ENCODE results near the gene IL6R.
A peak's percentile ranks its signal among the peaks of the same experiment; 100 is the strongest.

Gene IL6R

DNA sequence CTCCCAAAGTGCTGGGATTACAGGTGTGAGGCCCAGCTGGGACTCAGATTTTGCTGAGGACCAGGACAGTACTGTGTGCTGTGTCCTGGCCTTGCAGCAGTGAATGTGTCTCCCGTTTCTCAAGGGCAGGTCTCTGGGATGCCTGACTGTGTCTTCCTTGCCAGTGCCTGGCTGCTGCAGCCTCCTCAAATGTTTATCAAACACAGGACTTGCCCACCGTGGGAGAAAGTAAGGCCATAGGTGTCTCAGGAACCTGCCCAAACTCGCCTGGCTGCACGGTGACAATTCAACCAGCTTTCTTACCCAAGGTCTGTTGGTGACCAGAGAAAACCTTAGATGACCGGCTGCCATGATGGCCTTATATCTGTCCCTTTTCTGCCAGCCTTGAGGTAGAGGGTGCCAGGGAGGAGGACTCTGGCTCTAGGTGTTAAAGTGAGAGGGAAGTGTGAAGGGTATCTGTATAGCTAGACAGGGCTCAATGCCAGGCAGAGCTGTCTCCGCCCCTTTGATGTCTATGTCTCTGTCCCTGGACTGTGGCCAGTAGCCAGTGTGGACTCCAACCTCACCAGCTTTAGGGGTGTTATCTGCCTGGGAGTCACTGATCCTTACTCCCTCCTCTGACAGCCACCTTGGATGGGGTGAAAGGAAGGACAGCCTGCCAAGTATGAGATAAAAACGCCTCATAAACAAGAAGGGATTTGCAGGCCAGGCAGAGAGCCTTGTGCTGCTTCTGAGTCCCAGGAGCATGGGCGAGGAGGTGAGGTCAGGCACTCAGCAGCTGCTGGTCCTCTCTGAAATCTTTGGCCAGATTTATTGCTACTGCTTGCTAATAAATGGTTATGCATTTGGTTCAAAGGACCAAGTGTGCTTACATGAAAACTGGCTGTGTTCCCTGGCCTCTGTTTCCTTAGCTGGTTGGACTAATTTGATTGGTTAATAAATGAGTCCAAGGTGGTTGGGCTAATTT is 22.3 kb downstream of the IL6R start:
- DNase-seq: no peak

DNA sequence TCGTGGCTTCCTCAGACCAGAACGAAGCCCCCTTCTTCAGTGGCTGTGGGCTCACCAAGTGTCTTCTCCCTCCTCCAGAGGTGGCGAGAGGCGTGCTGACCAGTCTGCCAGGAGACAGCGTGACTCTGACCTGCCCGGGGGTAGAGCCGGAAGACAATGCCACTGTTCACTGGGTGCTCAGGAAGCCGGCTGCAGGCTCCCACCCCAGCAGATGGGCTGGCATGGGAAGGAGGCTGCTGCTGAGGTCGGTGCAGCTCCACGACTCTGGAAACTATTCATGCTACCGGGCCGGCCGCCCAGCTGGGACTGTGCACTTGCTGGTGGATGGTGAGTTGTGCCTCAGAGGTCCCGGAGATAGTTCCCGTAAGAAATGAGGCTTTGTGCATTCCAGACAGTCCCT is 24.0 kb downstream of the IL6R start:
- DNase-seq: no peak

DNA sequence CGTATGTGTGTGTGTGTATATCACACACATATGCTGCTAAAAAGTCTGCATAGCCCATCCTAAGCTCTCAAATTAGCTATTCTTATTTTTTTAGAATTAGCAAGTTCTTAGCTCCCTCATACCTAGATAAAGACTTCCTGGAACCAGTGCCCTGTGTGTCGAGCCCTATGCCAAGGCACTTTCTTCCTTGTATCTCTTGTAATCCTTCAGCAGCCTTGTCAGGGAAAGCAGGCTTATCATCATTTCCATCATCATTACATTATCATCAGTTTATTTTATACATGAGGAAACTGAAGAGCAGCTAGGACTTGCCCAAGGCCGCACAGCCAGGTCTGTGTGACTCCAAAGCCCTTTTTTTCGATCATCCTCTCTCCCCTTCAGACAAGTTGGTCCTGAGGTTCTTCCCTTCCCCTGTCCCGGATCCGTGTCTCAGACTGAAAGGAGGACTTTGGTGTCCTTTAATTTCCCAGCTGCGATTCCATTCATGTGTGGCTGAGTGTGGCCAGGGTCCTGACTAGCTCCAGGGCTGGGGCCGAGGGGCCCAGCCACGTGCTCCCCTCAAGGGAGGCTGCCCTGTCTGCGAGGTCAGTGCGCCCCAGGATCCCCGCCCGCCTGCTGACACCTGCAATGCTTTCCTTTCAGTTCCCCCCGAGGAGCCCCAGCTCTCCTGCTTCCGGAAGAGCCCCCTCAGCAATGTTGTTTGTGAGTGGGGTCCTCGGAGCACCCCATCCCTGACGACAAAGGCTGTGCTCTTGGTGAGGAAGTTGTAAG is 24.9 kb downstream of the IL6R start:
- DNase-seq: no peak

DNA sequence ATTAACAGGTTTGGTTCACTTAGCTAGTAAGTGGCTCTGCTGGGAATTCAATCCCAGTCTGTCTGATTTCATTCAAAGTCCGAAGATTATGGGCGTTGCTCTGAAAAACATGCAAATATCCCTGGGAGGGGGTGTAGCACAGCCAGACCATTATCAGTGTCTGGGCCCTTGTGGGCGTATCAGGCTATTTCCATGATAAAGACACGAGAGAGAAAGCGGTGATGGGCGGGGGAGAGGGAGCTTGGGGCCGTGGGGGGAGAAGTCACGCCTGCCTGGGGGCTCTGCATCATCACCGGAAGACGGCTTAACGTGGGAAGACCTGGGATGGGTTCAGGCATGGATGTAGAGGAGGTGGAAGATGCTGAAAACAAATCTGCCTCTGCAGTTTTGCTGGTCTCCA is 25.8 kb downstream of the IL6R start:
- no peak for DNase-seq

DNA sequence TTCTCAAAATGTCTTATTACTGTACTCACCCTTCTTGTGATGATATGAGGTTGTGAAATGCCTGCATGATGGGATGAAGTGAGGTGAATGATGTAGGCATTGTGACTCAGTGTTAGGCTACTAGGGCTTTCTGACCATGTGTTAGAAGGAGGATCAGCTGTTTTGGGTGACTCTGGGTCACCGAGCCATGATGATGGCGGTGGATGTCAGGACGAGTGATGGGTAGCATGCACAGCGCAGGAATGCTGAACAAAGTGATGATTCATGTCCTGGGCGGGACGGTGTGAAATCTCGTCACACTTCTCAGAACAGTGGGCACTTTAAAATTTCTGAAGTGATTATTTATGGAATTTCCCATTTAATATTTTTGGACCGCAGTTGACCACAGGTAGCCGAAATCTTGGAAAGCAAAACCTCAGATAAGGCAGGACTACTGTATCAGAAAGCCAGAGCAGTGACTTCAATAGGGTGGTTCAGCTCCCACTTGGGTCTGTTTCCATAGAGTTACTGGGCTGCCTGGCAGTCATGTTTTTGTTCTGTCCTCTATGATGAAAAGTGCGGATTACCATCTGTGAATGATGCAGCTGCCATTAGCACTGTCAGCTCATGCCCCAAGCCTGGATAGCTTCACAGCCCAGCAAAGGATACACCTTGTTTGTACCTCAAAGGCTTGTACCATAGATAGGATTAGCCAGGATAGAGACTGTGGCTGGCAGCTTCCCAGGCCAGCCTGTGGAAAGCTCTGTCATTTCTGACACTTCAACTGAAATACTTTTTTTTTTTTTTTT is 26.6 kb downstream of the IL6R start:
- DNase-seq: no peak

DNA sequence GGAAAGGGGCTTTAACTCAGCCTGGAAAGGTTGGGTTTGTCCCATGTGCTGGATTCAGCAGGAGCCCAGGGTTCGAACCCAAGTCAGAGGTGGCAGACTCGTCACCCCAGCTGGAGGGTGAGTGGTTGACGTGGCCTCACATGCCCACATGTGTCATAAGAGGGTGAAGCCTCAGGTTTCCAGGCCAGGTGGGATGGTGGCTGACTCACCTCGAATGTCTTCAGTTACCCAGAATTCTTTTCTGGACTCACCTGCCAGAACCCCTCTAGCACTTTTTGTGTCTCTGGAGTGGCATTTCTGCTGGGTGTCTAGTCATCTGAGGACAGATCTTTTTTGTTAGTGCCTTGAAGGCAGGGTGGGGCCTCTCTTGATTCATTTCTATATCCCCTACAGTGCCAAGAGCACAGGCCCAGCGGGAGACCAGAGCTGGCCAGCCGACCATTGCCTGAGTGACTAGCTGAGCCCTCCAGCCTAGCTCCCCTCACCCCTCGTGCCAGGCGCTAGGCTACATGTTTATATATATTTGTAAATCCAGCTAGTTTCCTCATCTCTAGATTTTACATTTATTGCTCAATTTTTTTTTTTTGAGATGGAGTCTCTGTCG is 28.1 kb downstream of the IL6R start:
- peak; percentile 34 for DNase-seq

DNA sequence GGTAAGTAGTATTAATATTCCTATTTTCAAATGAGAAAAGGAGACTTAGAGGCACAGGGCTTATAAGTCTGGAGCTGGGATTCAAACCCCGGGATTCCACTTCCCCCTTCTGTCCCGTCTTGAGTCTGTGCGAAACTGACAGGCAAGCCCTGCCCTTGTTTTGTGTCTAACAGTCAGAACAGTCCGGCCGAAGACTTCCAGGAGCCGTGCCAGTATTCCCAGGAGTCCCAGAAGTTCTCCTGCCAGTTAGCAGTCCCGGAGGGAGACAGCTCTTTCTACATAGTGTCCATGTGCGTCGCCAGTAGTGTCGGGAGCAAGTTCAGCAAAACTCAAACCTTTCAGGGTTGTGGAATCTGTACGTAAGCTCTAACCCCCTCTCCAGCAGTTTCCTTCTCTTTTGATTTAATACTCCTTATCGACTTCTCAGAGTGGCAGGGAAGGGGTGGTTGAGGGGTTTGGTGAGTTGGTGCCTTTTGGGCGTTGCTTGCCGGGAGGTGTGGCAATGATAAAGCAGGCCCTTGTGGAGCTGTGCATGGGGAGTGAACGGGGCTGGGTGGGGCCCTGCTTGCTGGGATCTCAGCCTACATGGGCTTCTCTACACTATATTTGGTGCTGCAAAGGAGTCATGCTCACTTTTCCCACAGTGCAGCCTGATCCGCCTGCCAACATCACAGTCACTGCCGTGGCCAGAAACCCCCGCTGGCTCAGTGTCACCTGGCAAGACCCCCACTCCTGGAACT is 29.4 kb downstream of the IL6R start:
- DNase-seq: no peak

DNA sequence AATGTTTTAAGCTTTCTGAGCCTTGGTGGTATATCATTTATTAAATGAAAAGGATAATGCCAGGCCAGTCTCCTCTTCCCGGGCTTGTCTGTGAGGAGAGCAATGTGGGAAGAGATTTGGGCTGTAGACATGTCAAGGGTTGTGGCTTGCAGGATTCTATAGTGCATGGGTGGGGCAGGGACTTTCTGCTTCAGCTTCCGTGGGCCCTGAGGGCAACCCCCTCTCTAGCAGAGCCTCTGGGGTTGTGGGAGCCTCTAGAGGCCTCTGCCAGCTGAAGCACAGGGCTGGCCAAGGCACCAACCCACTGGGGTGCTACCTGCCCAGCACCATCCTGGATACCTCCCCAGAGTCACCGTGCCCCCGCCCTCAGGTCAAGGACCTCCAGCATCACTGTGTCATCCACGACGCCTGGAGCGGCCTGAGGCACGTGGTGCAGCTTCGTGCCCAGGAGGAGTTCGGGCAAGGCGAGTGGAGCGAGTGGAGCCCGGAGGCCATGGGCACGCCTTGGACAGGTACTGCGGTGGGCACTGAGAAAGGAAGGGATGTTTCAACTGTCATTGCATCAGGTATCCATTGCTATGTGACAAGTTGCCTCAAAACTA is 30.6 kb downstream of the IL6R start:
- DNase-seq: no peak

DNA sequence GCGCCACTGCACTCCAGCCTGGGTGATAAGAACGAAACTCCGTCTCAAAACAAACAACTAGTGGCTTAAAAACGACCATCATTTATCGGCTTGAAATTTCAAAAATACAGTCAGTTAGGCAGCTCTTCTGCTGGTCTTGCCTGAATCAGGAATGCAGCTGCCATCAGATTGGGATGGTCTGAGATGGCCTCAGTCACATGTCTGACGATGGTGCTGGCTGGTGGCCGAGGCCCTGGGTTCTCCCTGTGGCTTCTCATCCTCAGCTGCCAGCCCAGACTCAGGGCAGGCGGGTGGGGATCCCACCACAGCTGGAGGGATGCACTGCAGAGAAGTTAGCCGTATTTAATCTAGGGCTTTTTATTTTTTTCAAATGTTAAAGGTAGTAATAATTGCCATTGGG is 31.3 kb downstream of the IL6R start:
- DNase-seq: no peak

DNA sequence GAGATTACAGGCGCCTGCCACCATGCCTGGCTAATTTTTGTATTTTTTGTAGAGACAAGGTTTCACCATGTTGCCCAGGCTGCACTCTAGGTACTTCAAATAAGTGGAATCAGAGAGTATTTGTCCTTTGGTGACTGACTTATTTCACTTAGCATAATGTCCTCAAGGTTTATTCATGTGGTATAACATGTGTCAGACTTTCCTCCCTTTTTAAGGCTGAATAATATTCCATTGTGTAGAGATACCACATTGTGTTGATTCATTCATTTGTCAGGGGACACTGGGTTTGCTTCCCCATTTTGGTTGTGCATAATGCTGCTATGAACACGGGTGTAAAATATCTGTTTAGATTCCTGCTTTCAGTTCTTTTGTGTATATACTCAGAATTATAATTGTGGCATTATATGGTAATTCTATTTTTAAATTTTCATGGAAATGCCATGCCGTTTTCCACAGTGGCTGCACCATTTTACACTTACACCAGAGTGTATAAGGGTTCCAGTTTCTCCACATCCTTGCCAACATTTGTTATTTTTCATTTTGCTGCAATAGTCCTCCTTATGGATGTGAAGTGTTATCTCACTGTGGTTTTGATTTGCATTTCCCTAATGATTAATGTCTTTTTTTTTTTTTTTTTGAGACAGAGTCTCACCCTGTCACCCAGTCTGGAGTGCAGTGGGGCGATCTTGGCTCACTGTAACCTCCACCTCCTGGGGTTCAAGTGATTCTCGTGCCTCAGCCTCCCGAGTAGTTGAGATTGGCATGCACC is 35.1 kb downstream of the IL6R start:
- no peak for DNase-seq

DNA sequence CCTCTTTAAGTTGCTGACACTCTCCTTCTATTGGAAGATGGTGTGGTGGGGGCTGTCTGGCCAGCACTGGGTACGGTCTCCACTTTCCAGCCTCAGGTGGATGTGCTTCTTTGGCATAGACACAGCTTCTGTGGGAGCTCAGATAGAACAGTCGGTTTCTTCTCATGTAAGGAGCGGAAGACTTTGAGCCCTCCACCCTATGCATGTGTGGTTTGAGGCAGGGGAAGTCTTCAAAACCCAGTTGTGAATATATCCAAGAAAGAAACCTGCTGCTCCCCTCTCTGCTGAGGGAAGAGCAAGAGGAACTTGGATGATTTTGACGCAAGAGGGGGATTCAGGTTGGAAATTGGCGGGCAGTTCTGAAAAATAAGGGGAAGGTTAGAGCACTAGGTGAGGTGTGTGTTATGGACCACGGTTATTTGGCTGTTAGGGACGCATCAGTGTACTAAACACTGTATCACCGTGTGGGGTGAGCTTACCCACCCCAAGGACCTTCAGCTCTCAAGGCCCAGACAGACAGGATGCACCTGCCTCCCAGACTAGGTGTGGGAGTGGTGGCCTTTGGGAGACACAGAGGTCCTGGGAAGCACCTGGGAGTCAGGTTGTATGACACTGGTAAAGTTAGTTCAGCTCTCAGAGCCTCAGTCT is 36.2 kb downstream of the IL6R start:
- no peak for DNase-seq

DNA sequence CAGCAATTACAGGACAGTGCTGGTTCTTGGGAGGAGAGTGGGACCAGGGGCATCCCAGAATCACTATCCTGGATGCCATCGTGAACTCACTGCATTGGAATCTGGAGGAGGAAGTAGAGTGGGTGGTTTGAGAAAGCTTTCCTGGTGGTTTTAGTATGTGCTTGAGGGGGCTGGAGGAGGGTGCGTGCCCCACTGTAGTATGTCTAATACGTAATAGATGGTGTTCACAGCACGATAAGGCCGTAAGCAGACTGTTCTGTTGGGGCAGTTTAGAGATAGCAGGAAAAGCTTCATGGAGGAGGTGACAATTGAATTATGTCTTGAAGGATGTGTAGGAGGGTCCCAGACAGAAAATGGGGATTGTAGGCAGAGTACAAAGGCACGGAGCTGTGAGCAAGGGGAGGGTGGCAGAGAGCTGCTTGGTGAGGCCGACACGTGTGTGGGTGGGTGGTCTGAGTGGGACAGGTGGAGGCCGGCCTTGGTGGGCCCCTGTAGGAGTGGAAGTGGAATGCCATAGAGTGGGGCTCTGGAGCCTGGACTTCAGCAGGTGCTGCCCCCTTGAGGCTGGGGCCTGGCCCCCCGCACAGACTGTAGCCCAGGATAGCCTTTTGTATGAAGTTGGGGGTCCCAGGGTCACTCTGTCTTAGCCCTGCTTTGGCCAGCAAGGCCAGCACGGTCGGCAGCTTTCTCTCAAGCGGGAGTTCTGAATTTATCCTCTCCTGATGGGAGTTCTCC is 37.0 kb downstream of the IL6R start:
- no peak for DNase-seq

DNA sequence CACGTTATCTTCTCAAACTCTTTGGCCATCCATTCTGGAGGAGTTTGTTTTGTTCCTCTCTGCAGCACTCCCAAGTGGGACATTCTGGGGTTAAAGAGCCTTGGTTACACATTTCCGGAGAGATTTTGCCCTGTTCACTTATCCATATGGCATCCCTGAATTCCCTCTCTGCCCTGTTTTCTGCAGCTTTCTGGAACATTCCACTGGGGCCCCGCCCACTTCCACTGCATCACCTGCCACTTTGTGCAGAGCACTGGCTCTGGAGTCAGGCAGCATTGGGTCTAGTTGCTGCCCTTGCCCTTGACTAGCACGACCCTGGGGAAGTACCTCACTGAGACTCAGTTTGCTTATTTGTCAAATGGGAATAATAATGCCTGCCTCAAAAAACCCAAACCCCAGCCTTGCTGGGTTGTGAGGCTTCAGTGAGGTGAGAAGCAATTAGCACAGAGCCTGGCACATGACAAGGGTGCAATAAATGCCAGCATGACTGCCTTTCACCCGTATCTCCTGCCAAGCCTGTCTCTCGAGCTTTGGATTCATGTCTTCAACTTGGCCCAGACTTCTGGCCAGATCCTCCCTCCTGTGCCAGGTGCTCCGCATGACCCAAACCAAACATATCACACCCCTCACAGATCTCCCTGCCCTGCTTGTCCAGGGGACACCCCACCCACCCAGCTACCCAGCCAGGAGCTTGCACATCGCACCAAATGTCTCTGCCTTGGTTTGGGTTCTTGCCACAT is 38.3 kb downstream of the IL6R start:
- no peak for DNase-seq

DNA sequence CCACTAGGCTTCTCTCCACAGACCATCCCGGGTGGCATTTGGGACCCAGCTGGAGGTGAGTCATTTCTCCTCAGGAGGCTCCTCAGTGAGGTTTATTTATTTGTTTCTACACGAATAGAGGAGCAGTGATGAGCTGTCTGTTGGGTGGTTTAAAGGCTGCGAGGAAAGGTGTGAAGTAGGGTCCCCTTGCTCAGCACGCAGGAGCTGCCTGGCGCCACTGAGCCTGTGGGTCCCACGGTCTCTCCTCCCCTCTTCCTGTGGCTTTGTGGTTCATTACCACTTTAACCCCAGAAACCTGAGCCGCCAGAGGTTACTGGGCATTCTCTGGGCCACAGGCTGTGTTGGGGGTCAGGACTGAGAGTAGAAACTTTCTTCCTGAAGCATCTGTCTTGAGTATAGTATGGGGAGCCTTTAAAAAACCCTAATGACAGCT is 39.9 kb downstream of the IL6R start:
- no peak for DNase-seq

DNA sequence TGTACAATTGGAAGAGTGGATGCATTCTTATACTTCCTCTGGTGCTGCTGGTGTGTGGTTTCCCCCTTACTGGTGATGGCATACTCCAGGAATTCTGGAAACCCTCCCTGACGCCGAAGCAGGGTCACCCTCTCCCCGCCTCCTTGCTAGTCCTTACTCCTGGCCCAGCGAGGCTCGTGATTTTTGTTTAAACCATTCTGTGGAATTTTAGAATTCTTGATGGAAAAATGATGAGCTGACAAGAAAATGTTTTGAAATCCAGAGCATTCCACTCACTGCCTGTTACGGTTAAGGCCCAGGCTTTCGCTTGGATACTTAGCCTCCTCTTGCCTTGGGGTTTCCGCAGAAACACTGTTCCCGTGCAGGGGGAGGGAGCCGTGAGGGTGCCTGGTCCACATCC is 41.1 kb downstream of the IL6R start:
- no peak for DNase-seq

DNA sequence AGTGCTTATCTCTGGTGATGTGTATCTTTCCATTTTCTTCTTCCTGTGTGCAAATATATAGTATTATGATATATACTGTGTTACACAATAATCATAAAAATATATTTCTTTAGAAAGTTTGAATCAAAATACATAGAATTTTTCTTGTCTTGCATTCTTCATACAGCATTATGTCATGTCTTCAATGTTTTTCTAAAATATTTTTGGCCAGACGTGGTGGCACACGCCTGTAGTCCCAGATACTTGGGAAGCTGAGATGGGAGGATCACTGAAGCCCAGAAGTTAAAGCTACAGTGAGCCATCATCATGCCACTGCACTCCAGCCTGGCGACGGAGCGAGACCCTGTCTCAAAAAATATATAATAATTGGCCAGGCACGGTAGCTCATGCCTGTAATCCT is 41.6 kb downstream of the IL6R start:
- DNase-seq: no peak

DNA sequence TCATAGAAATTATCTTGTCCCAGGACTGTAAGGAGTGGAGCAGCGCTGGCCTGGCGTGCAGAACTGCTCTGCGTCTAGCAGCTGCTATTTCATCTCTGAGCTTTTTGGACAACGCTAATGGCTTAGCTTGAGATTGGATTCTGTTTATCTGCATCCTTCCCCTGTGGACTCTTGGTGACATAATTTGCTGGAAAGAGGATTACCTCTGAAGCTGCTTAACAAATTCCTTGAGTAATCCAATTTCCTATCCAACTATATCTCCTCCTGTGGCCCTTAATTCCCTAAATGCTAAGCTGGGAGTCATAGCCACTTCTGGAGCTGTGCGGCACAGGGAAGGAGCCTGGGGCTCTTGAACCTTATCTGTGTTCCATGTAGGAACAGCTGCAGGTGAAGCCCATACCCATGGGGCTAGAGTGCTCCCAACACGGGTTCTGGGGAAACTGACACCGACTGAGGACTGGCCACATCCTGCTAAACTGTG is 43.2 kb downstream of the IL6R start:
- DNase-seq: no peak

DNA sequence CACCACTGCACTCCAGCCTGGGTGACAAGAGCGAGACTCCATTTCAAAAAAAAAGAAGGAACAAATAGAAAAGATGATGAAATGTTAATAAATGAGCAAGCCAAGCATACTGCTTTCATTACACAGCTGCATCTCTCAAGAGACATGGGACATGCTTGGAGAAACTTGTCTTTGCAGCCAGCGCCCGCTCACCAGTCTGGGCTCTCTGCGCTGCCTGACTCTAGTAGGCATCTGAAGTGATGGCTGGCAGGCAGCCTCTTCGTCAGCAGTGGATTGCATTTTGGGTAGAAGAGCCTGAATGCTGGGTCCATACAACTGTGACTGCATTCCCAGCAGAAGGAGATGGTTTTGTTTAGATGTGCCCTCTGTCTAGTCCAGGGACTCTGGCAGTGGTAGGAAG is 48.0 kb downstream of the IL6R start:
- DNase-seq: no peak
